ENCODE measurements around the gene PPM1H.

The PPM1H gene

DNA sequence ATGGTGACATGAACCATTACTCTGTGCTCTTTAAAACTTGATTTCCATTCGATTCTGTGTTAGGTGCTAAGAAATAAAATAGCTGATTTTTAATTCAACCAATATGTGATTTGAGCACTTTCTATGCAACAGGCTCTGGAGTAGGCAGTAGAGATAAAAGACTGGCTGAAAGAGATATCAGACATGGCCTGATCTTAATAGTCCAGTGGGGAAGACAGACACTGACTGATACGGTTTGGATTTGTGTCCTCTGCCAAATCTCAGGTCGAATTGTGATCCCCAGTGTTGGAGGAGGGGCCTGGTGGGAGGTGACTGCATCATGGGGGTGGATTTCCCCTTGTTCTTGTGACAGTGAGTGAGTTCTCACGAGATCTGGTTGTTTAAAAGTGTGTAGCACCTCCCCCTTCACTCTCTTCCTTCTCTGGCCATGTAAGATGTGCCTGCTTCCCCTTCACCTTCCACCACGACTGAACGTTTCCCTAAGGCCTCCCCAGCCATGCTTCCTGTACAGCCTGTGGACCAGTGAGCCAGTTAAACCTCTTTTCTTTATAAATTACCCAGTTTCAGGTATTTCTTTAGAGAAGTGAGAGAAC, 128.6 kb downstream of the PPM1H start:
- no peak for DNase-seq (ENCODE audit: low read depth, low spot score)
- no peak overlapping the region for H3K27ac ChIP-seq

DNA sequence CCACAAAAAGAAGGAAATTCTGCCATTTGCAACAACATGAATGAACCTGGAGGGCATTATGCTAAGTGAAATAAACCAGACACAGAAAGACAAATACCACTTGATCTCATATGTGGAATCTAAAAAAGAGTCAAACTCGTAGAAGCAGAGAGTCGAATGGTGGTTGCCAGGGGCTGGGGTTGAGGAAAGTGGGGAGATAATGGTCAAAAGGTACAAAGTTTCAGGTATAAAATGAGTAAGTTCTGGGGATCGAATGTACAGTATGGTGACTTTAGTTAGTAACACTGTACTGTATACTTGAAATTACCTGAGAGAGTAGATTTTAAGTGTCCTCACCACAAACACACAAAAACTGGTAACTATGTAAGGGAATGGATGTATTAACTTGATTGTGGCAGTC, 129.4 kb downstream of the PPM1H start:
- DNase-seq (ENCODE audit: low read depth, low spot score) = no peak
- no peak overlapping the region for H3K27ac ChIP-seq

- no peak for DNase-seq (ENCODE audit: low read depth, low spot score)
- H3K27ac ChIP-seq = no peak overlapping the region
Observed at GRCh38 chr12:62803756-62804155, 131.2 kb downstream of the PPM1H start.

DNA sequence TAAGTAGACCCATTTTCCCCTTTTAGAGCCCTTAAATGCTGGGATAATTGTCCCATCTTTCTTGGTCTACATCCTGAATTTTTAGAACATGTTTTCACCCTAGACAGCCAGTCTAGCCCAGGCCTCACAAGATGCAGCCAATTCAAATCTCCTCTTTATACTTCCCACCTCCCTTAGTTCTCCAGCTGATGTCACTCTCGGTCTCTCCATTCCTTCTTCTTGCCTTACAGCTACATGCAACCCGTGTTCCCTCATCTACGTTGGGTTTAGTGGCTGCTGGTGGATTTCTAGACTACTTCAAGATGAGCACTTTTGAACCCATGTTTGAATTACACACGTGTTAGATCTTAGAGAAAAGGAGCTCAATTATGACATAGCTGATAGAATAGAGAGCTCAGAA, 132.0 kb downstream of the PPM1H start:
- H3K27ac ChIP-seq = no peak overlapping the region
- DNase-seq (ENCODE audit: low read depth, low spot score) = no peak

DNA sequence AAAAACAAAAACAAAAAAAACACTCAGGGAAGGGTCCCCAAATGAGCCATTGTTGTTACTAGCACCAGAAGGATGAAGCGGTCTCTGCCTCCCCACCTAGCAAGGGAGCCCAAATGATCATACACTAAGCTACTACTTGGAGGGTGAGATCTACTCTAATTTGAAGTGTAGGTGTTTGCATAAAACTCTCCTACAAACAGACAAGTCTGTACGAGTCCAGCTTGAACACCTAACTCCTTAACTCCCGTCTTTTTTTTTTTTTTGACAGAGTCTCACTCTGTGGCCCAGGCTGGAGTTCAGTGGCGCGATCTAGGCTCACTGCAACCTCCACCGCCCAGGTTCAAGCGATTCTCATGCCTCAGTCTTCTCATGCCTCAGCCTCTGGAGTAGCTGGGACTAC, 132.6 kb downstream of the PPM1H start:
- no peak overlapping the region for H3K27ac ChIP-seq
- no peak for DNase-seq (ENCODE audit: low read depth, low spot score)

- H3K27ac ChIP-seq = no peak overlapping the region
- no peak for DNase-seq (ENCODE audit: low read depth, low spot score)
Observed at GRCh38 chr12:62801796-62802195, 133.2 kb downstream of the PPM1H start.

DNA sequence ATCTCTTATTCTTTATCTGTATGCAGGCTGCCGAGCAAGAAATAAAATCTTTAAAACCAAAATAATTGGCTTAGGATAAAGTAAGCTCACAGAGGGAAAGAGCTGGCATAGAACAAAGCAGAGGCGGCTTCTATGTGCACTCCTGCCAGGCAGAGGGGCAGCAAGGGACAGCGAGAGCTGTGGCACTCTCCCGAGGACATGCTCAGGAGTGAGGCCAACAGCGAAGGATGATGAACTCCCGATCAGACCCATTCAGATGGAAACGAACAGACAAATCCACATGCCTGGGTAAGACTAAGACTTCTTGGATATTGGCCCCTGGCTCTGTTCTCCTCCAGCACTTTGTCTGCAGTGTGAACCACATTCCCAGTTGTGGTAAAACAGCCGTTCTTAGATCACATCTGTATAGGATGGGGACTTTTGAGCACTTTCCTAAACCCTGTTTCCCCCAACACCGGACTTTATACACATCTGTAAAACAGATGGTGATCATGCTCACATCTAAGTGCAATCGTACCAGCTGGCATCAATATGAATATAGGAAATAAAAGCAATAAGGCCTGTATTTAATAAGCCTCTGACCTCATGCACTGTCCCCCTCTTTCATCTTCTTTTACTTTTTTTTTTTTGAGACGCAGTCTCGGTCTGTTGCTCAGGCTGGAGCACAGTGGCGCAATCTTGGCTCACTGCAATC, 134.1 kb downstream of the PPM1H start:
- DNase-seq (ENCODE audit: low read depth, low spot score) = no peak
- H3K27ac ChIP-seq = no peak overlapping the region

DNA sequence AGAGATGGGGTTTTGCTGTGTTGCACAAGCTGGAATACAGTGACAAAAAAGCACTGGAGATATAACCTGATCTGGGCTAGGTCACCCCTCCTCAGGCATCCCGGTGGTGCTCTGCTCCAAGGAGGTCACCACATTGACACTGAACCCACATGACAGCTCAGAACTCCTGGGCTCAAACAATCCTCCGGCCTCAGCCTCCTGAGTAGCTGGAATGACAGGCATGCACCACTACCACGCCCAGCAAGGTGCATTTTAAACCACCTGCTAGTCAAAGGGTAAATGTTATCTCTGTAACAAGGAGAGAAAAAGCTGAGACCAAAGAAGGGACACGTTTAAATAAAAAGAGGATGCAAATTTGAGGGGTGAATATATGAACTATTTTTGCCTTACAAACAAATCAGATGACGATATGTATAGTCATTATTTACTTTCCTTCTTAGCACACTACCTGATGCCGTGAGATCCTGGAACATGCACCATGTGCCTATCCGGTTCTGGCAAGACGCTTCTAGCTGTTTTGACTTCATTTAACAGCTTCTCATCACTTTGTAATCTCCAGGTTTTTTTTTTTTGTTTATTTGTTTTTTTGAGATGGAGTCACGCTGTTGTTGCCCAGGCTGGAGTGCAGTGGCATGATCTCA, 135.1 kb downstream of the PPM1H start:
- peak overlapping the region; percentile 8 for H3K27ac ChIP-seq
- DNase-seq (ENCODE audit: low read depth, low spot score) = peak; percentile 49

- H3K27ac ChIP-seq = peak overlapping the region; percentile 8
- no peak for DNase-seq (ENCODE audit: low read depth, low spot score)
Observed at GRCh38 chr12:62799126-62799736, 135.7 kb downstream of the PPM1H start.

GRCh38 chr12:62794218-62794583, 140.7 kb downstream of the PPM1H start:
- no peak for DNase-seq (ENCODE audit: low read depth, low spot score)
- H3K27ac ChIP-seq = peak overlapping the region; percentile 65

DNA sequence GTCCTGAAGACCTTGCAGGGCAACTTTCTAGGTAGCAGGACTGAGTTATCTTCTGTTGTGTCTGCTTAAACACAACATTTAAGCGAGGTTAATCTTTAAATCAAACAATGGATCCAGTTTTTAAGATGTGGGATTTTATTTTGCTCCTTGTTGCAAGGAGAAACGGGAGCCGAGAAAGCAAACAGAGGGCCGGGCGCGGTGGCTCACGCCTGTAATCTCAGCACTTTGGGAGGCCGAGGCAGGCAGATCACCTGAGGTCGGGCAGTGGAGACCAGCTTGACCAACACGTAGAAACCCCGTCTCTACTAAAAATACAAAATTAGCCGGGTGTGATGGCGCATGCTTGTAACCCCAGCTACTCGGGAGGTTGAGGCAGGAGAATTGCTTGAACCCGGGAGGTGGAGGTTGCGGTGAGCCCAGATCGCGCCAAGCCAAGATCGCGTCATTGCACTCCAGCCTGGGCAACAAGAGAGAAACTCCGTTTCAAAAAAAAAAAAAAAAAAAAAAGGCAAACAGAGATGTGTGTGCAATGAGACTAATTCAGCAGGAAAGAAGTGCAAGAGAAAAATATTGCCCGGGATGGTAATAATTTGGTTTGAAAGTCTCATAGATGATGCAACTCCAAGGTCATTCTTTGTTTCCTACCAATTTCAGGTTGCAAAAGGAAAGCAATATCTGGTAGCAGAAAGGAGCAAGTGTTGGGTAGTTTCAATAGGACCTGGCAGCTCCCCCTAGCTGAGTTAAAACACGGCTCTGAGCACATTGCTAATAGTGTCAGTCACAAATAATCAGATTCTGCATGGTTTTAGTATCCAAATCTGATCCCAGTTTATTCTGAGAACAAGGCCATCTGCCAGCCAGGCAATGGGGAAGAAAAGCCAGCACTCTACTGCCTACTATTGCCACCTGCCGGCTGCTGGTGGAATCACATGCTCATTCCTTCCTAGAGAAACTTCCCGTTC, 141.4 kb downstream of the PPM1H start:
- peak overlapping the region; percentile 65 for H3K27ac ChIP-seq
- no peak for DNase-seq (ENCODE audit: low read depth, low spot score)

DNA sequence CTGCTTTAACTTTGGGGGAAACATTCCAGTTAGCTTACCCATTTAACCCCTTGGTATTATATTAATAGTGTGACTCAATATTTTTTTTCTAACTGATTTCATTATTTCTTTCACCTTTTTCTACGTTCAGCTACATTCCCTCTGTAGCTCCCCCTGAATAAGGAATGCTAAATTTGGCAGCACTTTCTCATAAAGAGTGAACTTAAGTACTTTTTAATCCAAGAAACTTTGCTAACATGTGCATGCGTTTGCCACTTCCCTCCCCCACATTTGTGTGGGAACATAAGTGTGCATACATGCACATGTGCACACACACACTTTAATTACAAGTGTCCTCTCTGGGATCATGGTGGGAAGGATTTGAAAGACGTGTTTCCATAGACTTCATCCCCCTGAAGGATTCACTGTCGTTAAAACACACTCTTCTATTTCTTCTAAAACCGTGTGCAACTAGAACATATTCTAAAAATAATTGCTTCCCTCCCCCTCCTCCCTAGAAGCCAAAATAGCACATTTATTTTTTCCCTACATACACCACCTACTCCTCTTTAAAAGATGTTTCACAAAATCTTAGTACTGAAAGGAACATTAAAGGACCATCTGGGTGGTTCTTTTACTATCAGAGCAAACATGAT, 142.6 kb downstream of the PPM1H start:
- H3K27ac ChIP-seq = no peak overlapping the region
- DNase-seq (ENCODE audit: low read depth, low spot score) = no peak

- no peak for DNase-seq (ENCODE audit: low read depth, low spot score)
- no peak overlapping the region for H3K27ac ChIP-seq
Observed at GRCh38 chr12:62789851-62790250, 145.1 kb downstream of the PPM1H start.

DNA sequence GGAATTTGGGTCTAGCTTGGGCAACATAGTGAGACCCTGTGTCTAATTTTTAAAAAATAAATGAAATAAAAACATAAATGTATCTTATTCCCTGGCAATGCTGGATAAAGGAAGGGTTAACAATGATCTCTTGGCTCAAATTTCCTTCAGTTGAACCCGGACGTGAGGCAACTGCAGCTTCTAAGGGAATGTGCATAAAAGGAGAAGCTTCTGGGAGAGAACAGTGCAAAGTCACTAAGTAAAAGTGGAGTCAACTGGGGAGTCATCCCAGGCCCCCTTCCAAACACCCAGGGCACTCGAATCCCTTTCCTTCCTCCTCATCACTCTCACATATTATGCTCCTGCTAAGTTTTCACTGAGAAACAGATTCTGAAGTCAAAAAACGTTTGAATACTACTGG, 147.3 kb downstream of the PPM1H start:
- no peak overlapping the region for H3K27ac ChIP-seq
- no peak for DNase-seq (ENCODE audit: low read depth, low spot score)

DNA sequence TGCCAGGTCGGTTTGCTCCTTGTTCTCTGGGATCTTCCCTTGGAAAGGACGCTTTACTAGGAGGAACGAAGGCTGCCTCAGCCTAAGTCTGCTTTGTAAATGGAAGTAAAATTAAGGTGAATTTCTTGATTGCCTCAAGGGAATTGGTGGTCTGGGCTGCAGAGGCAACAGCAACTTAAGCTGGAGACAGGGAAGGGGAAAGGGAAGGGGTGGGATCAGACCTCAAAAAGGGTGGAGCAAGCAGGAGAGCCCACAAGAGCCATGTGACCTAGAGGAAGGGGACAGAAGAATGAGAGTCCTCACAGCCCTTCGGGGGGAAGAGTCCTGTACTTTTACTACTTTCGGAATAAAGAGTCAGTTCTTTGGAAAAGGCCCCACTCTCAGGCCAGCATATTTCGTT, 147.9 kb downstream of the PPM1H start:
- no peak for DNase-seq (ENCODE audit: low read depth, low spot score)
- H3K27ac ChIP-seq = peak overlapping the region; percentile 97

- H3K27ac ChIP-seq = peak overlapping the region; percentile 97
- DNase-seq (ENCODE audit: low read depth, low spot score) = peak; percentile 90
Observed at GRCh38 chr12:62785941-62786559, 148.9 kb downstream of the PPM1H start.

DNA sequence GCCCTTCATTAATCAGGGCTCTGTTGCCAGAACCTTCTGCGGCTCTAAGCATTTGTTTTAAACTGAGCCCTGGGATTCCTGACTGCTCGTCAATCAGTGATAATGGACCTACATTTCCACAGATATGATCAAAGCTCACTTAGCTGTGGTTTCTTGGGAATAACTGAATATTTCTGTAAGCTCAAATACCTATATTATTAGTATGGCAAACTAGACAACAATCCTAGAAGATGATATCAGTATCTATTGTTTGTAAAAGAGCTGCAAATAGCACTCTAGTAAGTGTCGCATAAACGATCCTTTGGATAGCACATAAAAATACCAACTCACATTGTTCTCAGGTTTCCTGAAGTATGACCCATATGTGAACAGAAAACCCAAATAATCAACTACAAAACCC, 150.4 kb downstream of the PPM1H start:
- peak overlapping the region; percentile 97 for H3K27ac ChIP-seq
- DNase-seq (ENCODE audit: low read depth, low spot score) = no peak

DNA sequence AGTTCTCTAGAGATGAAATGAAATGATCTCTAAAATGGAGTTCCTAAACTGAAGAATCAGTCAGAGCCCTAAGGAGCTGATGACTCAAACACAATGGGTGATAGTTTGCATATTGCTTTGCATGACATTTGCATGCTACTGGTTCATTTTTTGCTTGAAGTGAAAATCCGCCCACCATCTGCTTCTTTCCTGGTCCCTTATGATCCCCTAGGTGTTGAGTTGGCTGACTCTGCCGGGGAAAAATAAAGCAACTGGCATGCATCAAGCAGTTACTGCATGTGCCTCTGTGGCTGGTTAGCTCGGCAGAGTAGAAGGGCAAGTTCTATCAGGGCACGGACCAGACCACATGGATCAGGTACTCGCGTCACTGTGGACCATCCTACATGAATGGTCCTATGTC, 151.1 kb downstream of the PPM1H start:
- H3K27ac ChIP-seq = no peak overlapping the region
- no peak for DNase-seq (ENCODE audit: low read depth, low spot score)

DNA sequence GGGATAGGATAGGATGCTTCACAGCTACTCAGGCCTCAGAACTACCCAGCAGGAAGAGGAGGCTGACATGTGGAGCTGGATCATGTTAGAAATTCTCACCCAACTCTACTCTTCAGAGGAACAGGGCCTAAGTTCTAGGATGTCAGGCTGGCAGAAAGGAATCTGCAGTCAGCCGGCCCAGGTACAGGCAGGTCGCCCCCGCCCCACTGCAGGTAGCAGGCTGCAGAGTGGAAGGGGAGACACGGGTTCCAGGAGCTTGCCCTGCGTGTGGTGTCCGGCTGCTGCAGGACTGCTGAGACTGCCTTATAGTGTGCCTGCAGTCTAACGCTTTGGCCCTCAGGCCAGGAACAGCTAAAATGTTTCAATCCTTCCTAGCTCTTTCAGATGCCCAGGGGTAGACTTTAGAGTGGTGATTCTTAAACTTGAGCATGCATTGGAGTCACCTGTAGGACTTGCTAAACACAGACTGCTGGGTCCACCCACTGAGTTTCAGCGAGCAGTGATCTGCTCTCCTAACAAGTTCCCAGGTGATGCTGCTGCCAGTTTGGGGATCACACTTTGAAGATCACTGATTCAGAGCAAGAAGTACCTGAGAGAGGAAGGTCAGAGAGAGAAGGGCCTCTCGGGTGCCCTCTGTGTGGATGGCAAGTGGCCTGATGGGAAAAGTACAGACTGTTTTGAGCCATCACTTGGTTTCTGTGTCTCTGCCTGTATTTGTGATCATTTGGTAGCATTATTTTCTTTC, 153.6 kb downstream of the PPM1H start:
- DNase-seq (ENCODE audit: low read depth, low spot score) = no peak
- H3K27ac ChIP-seq = no peak overlapping the region

All from epithelial cell of prostate (primary cell).